ENCODE measurements around the gene AQP7. TPM values are rescaled to one million over a fixed set of nuclear protein-coding genes. Genes with fewer than 3 reads are reported as not detected.
"Not testable (repeated sequence)": the region's sequence is repeated elsewhere in the genome, so short reads cannot be mapped to it uniquely, and the experiment has no call there.

The AQP7 gene
- total RNA-seq = 1 to 10 TPM in 3 of 4 donors, not detected in 1; 1.3 to 4.6 (median 2.1) TPM

- intact Hi-C loops (cut with DNase I; ENCODE audit: low total_unique reads) = not testable (repeated sequence)
- peak within 1 kb of the TSS; percentile 0 to 52 for H3K27ac ChIP-seq
These were observed at the start of gene AQP7 for GRCh38 chr9:33402371-33402770. AQP7 (minus strand) TSS chr9:33402568; CDS start chr9:33401262, 1,306 bp downstream.

GRCh38 chr9:33450621-33451146, 48.3 kb upstream of the AQP7 start:
- peaks cover 0 to 9% of the 10 kb centered on the region in 2 donors for H3K4me1 ChIP-seq
- no peaks in the 10 kb centered on the region for H3K36me3 ChIP-seq
- no peak overlapping the region for H3K4me3 ChIP-seq
- DNase-seq = no peak
- no peaks in the 10 kb centered on the region for H3K9me3 ChIP-seq
- TF ChIP-seq CTCF (IDR thresholded peaks at IDR 0.05) (no peak), POLR2A (IDR thresholded peaks at IDR 0.05) (no peak)
- intact Hi-C loops (cut with DNase I; ENCODE audit: low total_unique reads) = no loop called here
- H3K27ac ChIP-seq = no peak overlapping the region
- H3K27me3 ChIP-seq = no peaks in the 10 kb centered on the region

More at GRCh38 chr9:33402371-33402770, at the start of gene AQP7:
- not testable (repeated sequence) for H3K36me3 ChIP-seq, H3K27me3 ChIP-seq, DNase-seq, H3K4me1 ChIP-seq, H3K4me3 ChIP-seq, H3K9me3 ChIP-seq

- H3K27me3 ChIP-seq = no peaks in the 10 kb centered on the region
- intact Hi-C loops (cut with DNase I; ENCODE audit: low total_unique reads) = no loop called here
- TF ChIP-seq CTCF (IDR thresholded peaks at IDR 0.05) (no peak), POLR2A (IDR thresholded peaks at IDR 0.05) (no peak)
These were observed 47.3 kb upstream of the AQP7 start for GRCh38 chr9:33449715-33450114.

GRCh38 chr9:33447799-33448553, 45.6 kb upstream of the AQP7 start:
- no peak for DNase-seq
- Histone ChIP-seq H3K4me3 (peak overlapping the region; percentile 30 to 37), H3K27me3 (no peaks in the 10 kb centered on the region), H3K9me3 (no peaks in the 10 kb centered on the region), H3K36me3 (no peaks in the 10 kb centered on the region), H3K27ac (peak overlapping the region; percentile 7 to 32), H3K4me1 (peaks cover 0 to 9% of the 10 kb centered on the region in 2 donors)
- TF ChIP-seq CTCF (IDR thresholded peaks at IDR 0.05) (no peak), POLR2A (IDR thresholded peaks at IDR 0.05) (no peak)
- intact Hi-C loops (cut with DNase I; ENCODE audit: low total_unique reads) = no loop called here

More at GRCh38 chr9:33449715-33450114, 47.3 kb upstream of the AQP7 start:
- Histone ChIP-seq H3K27ac (no peak overlapping the region), H3K9me3 (no peaks in the 10 kb centered on the region), H3K4me1 (peaks cover 0 to 9% of the 10 kb centered on the region in 2 donors), H3K4me3 (no peak overlapping the region), H3K36me3 (no peaks in the 10 kb centered on the region)
- no peak for DNase-seq

- Histone ChIP-seq H3K9me3 (no peaks in the 10 kb centered on the region), H3K36me3 (no peaks in the 10 kb centered on the region), H3K4me3 (peak within 1 kb of the TSS; percentile 30 to 37), H3K27me3 (no peaks in the 10 kb centered on the region), H3K27ac (peak within 1 kb of the TSS; percentile 9 to 32), H3K4me1 (peaks cover 0 to 9% of the 10 kb centered on the region in 2 donors)
- intact Hi-C loops (cut with DNase I; ENCODE audit: low total_unique reads) = no loop called here
- TF ChIP-seq CTCF (IDR thresholded peaks at IDR 0.05) (peak; percentile 26 to 60 (median 36)), POLR2A (IDR thresholded peaks at IDR 0.05) (no peak)
- peak; percentile 51 to 62 for DNase-seq
These were observed 44.8 kb upstream of the AQP7 start, which contains the start of gene AQP3 for GRCh38 chr9:33446946-33447798. AQP3 (minus strand) TSS chr9:33447593; CDS start chr9:33447530, 63 bp downstream.

Measured in uterus (tissue), 4 donors.